ENCODE data around the gene TMED8. TPM values are rescaled to one million over a fixed set of nuclear protein-coding genes. Genes with fewer than 3 reads are reported as not detected.

The TMED8 gene
- total RNA-seq, 2 donors from 2014 or later: 27.5 to 36.1 TPM

DNA sequence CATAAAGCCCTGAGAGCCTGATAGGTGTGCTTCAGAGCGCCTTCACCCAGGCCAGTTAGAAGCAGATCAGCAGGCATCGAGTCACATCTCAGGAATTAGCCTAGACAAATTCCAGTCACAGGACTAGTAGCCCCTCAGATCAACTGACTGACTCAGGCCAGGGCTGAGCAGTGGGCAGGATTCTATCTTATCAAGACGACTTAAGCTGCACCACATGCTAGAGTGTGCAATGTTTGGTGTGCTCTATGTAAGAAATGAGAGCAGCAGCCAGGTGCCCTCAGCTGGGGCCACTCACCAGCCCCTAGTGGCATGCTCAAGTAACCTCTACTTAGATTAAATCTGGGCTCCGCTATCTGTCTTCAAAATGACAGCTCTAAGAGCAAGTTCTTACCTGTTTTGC, 86.2 kb downstream of the TMED8 start:
- H3K4me3 Mint-ChIP-seq: no peak overlapping the region
- no peak for ATAC-seq (replicated peaks in 1 of 2)
- no peak for DNase-seq

DNA sequence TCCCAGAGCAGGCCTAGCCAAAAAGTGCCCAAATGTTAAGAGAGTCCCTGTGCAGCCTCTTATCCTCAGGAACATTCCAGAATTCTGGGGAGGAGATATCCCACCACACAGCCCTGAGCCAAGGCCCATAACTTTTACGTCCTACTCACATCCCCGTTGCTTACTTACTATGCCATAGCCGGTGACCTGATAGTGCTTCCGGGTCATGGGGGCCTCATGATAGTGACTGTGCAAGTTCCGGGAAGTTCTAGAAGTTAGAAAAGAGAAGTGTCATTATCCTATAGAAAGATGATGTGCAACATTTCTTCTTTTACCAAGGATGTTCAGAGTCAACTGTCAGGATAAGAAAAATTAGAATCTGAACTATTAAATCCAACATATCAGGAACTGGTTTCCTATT, 90.3 kb downstream of the TMED8 start:
- no peak overlapping the region for H3K27ac Mint-ChIP-seq

More for the DNA sequence above, 86.2 kb downstream of the TMED8 start:
- Mint-ChIP-seq H3K4me1 (ENCODE audit: low read depth) (no peaks in the 10 kb centered on the region), H3K27ac (no peak overlapping the region), H3K27me3 (ENCODE audit: low read depth) (no peaks in the 10 kb centered on the region), H3K36me3 (ENCODE audit: insufficient read depth in 2 of 2) (no peaks in the 10 kb centered on the region), H3K9me3 (no peaks in the 10 kb centered on the region)

More for the DNA sequence above, 90.3 kb downstream of the TMED8 start:
- no peaks in the 10 kb centered on the region for H3K4me1 Mint-ChIP-seq (ENCODE audit: low read depth)
- H3K36me3 Mint-ChIP-seq (ENCODE audit: insufficient read depth in 2 of 2): peaks cover 3 to 4% of the 10 kb centered on the region in 2 donors
- no peaks in the 10 kb centered on the region for H3K27me3 Mint-ChIP-seq (ENCODE audit: low read depth)
- no peaks in the 10 kb centered on the region for H3K9me3 Mint-ChIP-seq
- no peak for DNase-seq
- H3K4me3 Mint-ChIP-seq: no peak overlapping the region
- no peak for ATAC-seq (replicated peaks in 1 of 2)

Other genes starting within 250 kb of the TMED8 start
- not detected for gene ZDHHC22, start 235.3 kb downstream of the TMED8 start, total RNA-seq
- 1 to 10 TPM; 1.9 to 2.1 TPM for gene TMEM63C, start 195.3 kb downstream of the TMED8 start, total RNA-seq
- gene NGB, start 105.9 kb downstream of the TMED8 start, total RNA-seq: not detected
- gene POMT2, start 56.2 kb downstream of the TMED8 start, total RNA-seq: 10 to 100 TPM; 14.7 to 18.1 TPM
- 10 to 100 TPM; 27.0 to 33.2 TPM for gene GSTZ1, start 56.1 kb downstream of the TMED8 start, total RNA-seq
- under 1 TPM; 0.19 to 0.76 TPM for gene SAMD15, start 285 bp upstream of the TMED8 start, total RNA-seq
- 1 to 10 TPM; 1.2 to 1.7 TPM for gene NOXRED1, start 46.4 kb upstream of the TMED8 start, total RNA-seq
- gene VIPAS39, start 80.5 kb upstream of the TMED8 start, total RNA-seq: 10 to 100 TPM; 18.9 to 25.5 TPM
- 100 to 1,000 TPM in 1 of 2 donors, 10 to 100 TPM in 1; 79.1 to 101 TPM for gene AHSA1, start 81.0 kb upstream of the TMED8 start, total RNA-seq
- gene ISM2, start 121.7 kb upstream of the TMED8 start, total RNA-seq: not detected
- 10 to 100 TPM; 18.4 to 20.6 TPM for gene SPTLC2, start 239.5 kb upstream of the TMED8 start, total RNA-seq

Data from activated T-cell treated with anti-CD3 and anti-CD28 coated beads, Interleukin-2, amount 50 U/mL, for 72 hours (primary cell).